C4-2B (cell line): ENCODE data around the gene CABLES1.

Experiments
- ZFX ChIP-seq: fragments of 450-650 bp; IDR thresholded peaks from 2 replicates; pipeline ENCODE4 v1.6.1; 2017
- TF ChIP-seq, protein P1 (sequence below): fragments of 450-650 bp; conservative IDR thresholded peaks from 2 replicates; pipeline ENCODE4 v1.5.1; 2017; ENCODE audit warnings: mild to moderate bottlenecking

DNA sequence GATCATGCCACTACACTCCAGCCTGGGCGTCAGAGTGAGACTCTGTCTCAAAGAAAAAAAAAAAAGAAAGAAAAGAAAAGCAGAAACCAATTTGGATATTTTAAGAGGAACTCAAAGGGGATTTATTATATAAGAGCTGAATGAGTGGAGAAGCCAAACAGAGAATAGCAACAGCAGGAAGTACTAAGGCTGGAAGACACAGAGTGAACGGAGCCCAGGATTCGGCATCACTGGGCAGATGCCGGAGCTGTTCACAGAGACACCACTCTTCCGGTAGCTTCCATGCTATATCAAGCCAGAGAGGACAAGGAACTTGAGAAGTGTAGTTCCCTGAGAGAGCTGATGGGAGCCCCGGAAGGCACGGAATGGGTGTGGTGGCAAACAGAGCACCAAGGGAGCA is 47.0 kb upstream of the CABLES1 start:
- TF ChIP-seq, protein P1, sequence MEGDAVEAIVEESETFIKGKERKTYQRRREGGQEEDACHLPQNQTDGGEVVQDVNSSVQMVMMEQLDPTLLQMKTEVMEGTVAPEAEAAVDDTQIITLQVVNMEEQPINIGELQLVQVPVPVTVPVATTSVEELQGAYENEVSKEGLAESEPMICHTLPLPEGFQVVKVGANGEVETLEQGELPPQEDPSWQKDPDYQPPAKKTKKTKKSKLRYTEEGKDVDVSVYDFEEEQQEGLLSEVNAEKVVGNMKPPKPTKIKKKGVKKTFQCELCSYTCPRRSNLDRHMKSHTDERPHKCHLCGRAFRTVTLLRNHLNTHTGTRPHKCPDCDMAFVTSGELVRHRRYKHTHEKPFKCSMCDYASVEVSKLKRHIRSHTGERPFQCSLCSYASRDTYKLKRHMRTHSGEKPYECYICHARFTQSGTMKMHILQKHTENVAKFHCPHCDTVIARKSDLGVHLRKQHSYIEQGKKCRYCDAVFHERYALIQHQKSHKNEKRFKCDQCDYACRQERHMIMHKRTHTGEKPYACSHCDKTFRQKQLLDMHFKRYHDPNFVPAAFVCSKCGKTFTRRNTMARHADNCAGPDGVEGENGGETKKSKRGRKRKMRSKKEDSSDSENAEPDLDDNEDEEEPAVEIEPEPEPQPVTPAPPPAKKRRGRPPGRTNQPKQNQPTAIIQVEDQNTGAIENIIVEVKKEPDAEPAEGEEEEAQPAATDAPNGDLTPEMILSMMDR, result no peak
- TF ChIP-seq ZFX, result no peak
